ENCODE results near the gene CRAMP1.
A peak's percentile ranks its signal among the peaks of the same experiment; 100 is the strongest.

The CRAMP1 gene

GRCh38 chr16:1634541-1634940 is 22.4 kb downstream of the CRAMP1 start:
- no peak for DNase-seq

- DNase-seq: no peak
These were observed 22.9 kb downstream of the CRAMP1 start for GRCh38 chr16:1635070-1635469.

GRCh38 chr16:1637526-1637925 is 25.4 kb downstream of the CRAMP1 start:
- no peak for DNase-seq

DNA sequence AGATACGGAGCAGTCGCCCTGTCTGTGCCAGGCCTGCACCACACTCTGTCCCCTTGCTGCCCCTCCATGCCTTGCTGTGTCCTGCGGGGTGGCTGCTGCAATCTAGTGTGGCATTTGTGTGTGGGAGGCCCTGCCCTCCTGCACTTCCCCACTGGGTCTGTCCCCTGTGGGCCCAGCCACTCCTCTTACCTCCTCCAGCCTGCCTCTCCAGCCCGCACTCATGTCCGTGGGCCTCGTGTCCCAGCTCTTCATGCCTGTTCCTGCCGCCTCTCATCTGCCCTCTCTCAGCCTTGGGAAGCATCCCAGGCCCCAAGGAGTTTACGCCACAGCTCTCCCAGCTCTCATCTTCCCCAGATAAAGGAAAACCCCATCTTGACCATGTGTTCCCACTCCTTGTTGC is 26.6 kb downstream of the CRAMP1 start:
- no peak for DNase-seq

DNA sequence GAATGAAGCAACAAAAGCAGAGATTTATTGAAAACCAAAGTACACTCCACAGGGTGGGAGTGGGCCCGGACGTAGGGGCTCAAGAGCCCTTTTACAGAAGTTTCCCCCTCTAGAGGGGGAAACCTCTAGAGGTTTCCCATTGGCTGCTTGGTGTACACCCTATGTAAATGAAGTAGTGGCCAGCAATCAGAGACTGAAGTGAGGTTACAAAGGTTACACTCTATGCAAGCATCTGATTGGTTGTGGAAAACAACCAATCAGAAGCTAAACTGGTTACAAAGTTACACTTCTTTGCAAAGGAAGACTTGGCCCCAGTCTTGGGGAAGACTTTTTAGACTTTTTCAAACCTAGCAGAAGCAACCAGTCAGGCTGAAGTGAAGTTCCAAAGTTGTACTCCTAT is 27.1 kb downstream of the CRAMP1 start:
- DNase-seq: no peak

GRCh38 chr16:1639860-1640259 is 27.7 kb downstream of the CRAMP1 start:
- no peak for DNase-seq

DNA sequence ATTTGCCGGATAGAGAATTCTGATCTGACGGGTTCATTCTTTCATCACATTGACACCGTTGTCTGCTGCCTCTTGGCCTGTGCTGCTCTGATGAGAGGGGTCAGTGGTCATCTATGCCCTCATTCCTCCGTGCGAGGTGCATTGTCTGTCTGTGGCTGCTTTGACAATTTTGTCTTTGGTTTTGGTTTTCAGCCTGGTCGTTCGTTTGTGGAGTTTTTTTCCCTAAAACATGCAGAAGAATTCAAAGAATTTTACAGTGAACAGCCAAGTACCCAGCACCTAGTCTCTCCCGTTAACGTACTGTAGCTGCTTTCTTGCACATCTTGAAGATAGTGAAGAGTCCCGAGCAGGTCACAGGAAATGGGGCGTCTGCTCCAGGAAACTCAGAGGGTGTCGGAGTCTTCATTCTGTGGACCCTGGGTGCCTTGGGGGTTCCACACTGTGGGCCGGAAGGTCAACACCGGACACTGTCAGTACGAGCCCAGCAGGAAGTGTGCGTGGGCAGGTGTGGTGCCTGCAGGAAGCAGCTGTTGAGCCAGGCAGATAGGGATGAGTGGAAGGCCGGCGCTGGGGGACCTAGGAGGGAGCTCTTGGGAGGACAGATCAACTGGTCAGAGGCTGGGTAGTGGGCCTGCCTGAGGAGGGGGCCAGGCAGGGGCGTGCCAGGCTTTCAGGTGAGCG is 28.2 kb downstream of the CRAMP1 start:
- no peak for DNase-seq

DNA sequence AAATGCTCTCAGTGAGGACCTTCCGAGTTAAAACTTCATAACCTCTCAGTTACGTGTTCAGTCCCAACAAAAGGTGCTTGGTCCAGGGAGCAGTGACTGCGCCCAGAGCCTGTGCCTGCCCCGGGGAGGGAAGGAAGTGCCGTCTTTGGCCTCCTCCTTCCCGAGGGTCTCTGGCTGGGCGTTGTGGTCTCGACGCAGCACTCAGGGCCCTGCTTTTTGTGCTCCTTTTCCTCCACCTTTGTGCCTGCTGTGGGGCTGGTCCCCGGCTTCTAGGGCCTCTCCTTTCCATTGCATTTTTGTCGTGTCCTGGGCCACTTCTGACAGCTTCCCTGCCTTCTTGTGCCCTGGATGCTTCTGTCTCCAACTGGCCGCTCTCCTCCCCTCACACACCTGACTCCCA is 29.1 kb downstream of the CRAMP1 start:
- DNase-seq: no peak

GRCh38 chr16:1642148-1642547 is 30.0 kb downstream of the CRAMP1 start:
- no peak for DNase-seq

- no peak for DNase-seq
These were observed 30.6 kb downstream of the CRAMP1 start for GRCh38 chr16:1642753-1643152.

DNA sequence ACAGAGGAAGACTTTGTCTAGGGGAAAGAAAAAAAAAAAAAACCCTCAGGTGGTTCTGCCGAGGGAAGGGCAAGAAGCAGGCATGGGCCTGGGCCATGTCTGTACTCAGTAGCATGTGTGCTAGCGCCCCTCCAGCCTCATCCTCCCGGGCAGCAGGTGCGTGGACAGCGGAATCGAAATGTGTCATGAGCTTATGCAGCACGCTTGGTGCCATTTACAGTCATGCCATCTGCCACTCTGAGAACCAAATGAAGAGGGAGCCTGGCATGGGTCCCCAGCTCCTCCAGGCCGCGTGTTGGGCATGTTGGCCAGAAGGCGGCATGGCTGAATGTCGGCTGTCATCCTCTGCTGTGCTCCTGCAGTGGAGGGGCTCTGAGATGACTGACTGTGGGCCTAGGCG is 31.4 kb downstream of the CRAMP1 start:
- DNase-seq: no peak

GRCh38 chr16:1645914-1646525 is 33.9 kb downstream of the CRAMP1 start:
- peak; percentile 11 for DNase-seq

DNA sequence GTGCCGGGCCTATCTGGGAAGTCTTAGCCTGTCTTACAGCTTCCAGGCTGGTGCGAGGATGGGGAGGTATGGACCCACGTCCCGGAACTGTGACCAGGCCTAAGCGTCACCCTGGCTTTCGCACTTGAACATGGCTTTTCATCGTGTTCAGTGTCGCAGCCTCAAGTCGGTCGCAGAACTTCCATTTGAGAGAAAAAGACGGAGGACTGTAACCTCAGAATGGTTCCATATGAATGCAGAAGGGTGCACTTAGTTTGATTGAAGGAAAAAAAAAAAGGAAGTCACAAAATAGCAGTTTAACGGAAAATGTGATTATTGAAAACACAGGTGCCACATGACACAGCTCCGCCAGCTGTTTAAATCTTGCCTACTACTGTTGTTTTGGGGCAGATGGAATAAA is 35.7 kb downstream of the CRAMP1 start:
- DNase-seq: no peak

GRCh38 chr16:1650131-1650530 is 38.0 kb downstream of the CRAMP1 start:
- DNase-seq: no peak

- peak; percentile 4 for DNase-seq
These were observed 39.2 kb downstream of the CRAMP1 start for GRCh38 chr16:1651094-1651973.

DNA sequence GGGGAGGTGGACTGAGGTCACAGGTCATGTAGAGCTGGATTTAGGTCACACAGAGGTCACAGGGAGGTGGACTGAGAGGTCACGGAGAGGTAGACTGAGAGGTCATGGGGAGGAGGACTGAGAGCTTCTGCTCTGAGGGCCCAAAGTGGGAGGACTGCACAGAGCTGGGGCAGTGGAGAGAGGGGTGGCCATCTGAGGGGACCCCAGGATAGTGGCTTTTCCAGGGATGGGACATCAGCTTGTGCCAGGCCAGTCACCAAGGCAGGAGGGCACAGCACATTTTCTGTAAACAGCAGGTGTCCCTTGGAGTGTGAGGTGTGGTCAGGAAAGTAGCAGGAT is 39.8 kb downstream of the CRAMP1 start:
- DNase-seq: no peak

GRCh38 chr16:1653023-1653422 is 40.9 kb downstream of the CRAMP1 start:
- no peak for DNase-seq

DNA sequence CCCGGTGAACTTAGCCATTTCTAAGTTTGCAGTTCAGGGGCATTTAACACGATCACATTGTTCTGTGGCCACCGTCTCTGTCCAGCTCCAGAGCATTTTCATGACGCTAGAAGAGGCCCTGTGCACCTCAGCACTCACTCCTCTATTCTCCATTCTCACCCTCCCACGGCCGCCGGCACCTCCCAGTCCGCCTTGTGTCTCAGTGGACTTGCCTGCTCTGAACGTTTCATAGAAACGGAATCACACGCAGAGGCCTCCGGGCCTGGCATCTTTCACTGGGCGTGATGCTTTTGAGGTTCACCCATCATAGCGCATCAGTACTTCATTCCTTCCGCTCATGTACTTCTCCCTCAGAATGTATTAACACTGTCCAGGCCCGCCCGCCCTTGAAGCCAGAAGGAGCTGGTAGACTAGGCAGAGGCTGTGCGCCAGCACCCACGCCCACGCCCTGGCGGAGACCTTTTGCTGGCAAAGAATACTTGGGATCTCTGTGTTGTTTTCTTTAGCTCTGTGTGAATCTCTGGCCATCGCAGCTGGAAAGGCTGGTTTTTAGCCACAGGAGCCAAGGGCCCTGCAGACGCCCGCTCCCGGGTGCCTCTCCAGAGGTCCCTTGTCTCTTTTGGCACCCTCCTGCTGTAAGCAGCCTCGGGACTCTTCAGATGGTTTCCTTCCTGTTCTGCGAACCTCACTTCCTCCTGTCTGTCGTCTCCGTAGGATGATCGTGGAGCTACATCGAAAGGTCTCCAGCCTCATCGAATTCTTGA is 42.5 kb downstream of the CRAMP1 start:
- DNase-seq: no peak

- DNase-seq: no peak
These were observed 43.2 kb downstream of the CRAMP1 start for GRCh38 chr16:1655269-1655807.

DNA sequence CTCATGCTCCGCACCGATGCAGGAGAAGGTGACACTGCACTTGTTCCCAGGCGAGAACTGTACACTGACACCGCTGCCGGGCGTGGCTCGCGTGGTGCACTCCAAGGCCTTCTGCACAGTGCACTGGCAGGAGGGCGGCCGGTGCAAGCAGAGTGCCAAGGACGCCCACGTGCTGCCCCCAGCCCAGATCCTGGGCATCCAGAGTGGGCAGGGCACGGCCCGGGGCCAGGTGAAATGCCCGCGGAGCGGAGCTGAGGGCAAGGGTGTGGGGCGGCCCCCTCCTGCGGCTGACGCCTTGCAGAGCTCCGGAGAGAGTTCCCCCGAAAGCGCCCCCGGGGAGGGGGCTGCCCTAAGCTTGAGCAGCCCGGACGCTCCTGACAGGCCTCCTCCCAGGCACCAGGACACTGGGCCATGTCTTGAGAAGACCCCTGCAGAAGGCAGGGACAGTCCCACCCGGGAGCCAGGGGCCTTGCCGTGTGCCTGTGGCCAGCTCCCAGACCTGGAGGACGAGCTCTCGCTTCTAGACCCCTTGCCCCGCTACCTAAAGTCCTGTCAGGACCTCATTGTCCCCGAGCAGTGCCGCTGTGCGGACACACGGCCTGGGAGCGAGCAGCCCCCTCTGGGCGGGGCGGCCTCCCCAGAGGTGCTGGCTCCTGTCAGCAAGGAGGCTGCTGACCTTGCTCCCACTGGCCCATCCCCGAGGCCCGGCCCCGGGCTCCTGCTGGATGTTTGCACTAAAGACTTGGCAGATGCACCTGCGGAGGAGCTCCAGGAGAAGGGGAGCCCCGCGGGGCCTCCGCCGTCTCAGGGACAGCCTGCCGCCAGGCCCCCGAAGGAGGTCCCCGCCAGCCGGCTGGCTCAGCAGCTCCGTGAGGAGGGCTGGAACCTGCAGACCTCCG is 44.0 kb downstream of the CRAMP1 start:
- no peak for DNase-seq

DNA sequence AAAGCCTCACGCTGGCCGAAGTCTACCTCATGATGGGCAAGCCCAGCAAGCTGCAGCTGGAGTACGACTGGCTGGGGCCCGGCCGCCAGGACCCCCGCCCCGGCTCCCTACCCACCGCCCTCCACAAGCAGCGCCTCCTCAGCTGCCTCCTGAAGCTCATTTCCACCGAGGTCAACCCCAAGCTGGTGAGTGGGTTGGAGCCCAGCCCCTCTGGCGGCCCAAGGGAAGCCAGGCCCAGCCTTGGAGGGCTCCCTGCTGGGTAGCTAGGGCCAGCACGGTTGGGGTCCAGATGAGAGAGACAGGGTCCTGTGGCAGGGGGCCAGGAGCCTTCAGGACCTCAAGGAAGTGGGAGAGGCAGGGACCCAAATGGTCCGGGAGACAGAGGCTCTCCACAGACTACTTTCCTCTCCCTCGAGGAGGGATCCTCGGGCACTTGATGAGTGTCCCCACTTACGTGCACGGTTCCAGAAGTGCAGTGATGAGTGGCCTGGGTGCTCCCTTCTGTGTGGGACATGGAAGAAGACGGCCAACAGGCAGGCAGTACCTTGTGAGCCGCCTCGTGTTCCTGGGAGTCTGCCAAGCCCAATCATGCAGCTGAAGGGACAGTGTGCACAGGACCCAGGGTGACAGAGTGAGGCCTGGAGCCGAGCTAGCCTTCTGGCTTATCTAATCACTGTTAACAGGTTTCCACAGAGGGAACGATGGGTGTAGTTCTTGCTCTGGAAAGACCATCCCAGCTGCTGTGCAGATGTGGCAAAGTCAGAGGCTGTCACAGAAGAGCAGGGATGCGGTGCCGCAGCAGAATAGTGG is 44.9 kb downstream of the CRAMP1 start:
- no peak for DNase-seq
